NCI-H345 treated with DMSO at 0.1 percent for 48 hours (cell line): ENCODE results near the gene ADORA1.

Experiments
- DNase-seq: peaks from one replicate; lab custom pipeline; 2025; ENCODE audit not compliant: unreplicated experiment; lab: John Stamatoyannopoulos, UW

ADORA1 gene

GRCh38 chr1:203121186-203122015 is 6.1 kb upstream of the ADORA1 start:
- no peak for DNase-seq

- DNase-seq = no peak
Measured at GRCh38 chr1:203122159-203122558, 5.4 kb upstream of the ADORA1 start.

GRCh38 chr1:203124011-203124410 is 3.5 kb upstream of the ADORA1 start:
- no peak for DNase-seq

- DNase-seq = no peak
Measured at GRCh38 chr1:203124546-203125317, 2.8 kb upstream of the ADORA1 start.

- DNase-seq = no peak
Measured at GRCh38 chr1:203126151-203126865, 1.2 kb upstream of the ADORA1 start.

GRCh38 chr1:203126866-203127665 is 460 bp upstream of the ADORA1 start:
- DNase-seq = no peak

GRCh38 chr1:203128431-203128715 is 847 bp downstream of the ADORA1 start:
- no peak for DNase-seq

- no peak for DNase-seq
Measured at GRCh38 chr1:203128716-203129500, 1.4 kb downstream of the ADORA1 start.

GRCh38 chr1:203129501-203130231 is 2.1 kb downstream of the ADORA1 start:
- no peak for DNase-seq

- DNase-seq = no peak
Measured at GRCh38 chr1:203130358-203130985, 2.9 kb downstream of the ADORA1 start.

GRCh38 chr1:203131548-203132200 is 4.1 kb downstream of the ADORA1 start:
- DNase-seq = no peak

GRCh38 chr1:203133970-203134725 is 6.6 kb downstream of the ADORA1 start:
- no peak for DNase-seq

- DNase-seq = no peak
Measured at GRCh38 chr1:203135636-203136305, 8.2 kb downstream of the ADORA1 start.

- no peak for DNase-seq
Measured at GRCh38 chr1:203136409-203137042, 9.0 kb downstream of the ADORA1 start.

GRCh38 chr1:203137324-203137723 is 9.8 kb downstream of the ADORA1 start:
- DNase-seq = no peak

GRCh38 chr1:203138066-203138465 is 10.5 kb downstream of the ADORA1 start:
- DNase-seq = no peak

GRCh38 chr1:203139976-203140475 is 12.5 kb downstream of the ADORA1 start:
- no peak for DNase-seq
